BE2C (cell line): ENCODE data around the gene ABR.

Experiments used
- DNase-seq: peaks from one replicate; pipeline ENCODE4 v3.0.0-alpha.2; 2020
- H3K27me3 ChIP-seq: fragments of 250-450 bp; sonication (Bioruptor Pico); 2 replicates; pipeline ENCODE4 v1.5.1; 2020; ENCODE audit warnings: mild to moderate bottlenecking
- H3K36me3 ChIP-seq: fragments of 250-450 bp; sonication (Bioruptor Pico); 2 replicates; pipeline ENCODE4 v1.5.1; 2020; ENCODE audit warnings: mild to moderate bottlenecking
- H3K4me1 ChIP-seq: fragments of 250-450 bp; sonication (Bioruptor Pico); 2 replicates; pipeline ENCODE4 v1.5.1; 2020
- H3K4me3 ChIP-seq: 2 replicates; pipeline ENCODE4 v1.5.1; 2011; ENCODE audit warnings: low read depth, low read length
- H3K9me3 ChIP-seq: fragments of 250-450 bp; sonication (Bioruptor Pico); 2 replicates; pipeline ENCODE4 v1.5.1; 2020
- TF ChIP-seq, protein P1 (sequence below): IDR thresholded peaks from 2 replicates; pipeline ENCODE4 v1.5.1; 2012; ENCODE audit warnings: mild to moderate bottlenecking, low read depth, low read length

The ABR gene

DNA sequence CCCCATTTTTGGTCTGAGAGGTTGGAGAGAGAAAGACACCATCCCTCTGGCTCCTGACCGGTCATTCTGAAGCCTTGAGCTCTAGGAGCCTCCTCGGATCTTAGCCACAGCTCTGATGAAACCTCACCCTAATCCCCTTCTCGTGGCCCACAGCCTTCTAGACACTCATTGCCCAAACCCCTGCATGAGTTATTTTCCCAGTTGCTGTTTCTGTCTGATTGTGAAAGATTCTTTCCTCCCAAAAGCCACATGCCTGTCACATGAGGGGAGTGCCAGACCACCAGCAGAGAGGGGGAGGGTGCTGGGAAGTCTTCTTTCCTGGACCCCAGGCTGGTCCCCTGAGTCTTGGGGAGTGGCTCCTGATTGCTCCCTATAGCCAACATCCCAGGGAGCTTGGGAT lies 17.6 kb upstream of the ABR start:
- DNase-seq: no peak
- no peaks in the 10 kb centered on the region for H3K36me3 ChIP-seq
- peaks cover 10% of the 10 kb centered on the region for H3K27me3 ChIP-seq
- H3K9me3 ChIP-seq: no peaks in the 10 kb centered on the region
- no peaks in the 10 kb centered on the region for H3K4me1 ChIP-seq
- TF ChIP-seq, protein P1, sequence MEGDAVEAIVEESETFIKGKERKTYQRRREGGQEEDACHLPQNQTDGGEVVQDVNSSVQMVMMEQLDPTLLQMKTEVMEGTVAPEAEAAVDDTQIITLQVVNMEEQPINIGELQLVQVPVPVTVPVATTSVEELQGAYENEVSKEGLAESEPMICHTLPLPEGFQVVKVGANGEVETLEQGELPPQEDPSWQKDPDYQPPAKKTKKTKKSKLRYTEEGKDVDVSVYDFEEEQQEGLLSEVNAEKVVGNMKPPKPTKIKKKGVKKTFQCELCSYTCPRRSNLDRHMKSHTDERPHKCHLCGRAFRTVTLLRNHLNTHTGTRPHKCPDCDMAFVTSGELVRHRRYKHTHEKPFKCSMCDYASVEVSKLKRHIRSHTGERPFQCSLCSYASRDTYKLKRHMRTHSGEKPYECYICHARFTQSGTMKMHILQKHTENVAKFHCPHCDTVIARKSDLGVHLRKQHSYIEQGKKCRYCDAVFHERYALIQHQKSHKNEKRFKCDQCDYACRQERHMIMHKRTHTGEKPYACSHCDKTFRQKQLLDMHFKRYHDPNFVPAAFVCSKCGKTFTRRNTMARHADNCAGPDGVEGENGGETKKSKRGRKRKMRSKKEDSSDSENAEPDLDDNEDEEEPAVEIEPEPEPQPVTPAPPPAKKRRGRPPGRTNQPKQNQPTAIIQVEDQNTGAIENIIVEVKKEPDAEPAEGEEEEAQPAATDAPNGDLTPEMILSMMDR: no peak
- H3K4me3 ChIP-seq: no peak overlapping the region

DNA sequence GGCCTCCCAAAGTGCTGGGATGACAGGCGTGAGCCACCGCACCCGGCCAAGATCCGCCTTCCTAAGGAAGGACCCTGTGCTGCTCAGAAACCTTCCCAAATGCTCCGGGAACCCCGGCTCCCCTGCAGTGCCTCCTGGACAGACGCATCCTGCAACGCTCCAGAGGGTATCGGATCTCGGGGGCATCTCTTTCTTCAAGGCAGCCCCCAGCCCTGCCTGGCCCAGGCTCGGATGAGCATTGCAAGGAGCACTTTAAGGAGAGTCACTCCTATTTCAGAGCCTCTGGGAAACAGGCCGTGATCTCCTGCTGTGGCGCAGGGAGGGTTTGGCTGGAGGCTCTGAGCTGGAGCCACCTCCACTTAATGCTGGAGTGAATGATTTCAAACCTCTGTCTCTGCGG lies 17.2 kb upstream of the ABR start:
- Histone ChIP-seq H3K9me3 (no peaks in the 10 kb centered on the region), H3K4me1 (no peaks in the 10 kb centered on the region), H3K27me3 (peaks cover 10% of the 10 kb centered on the region), H3K4me3 (no peak overlapping the region), H3K36me3 (no peaks in the 10 kb centered on the region)
- TF ChIP-seq, protein P1: no peak
- DNase-seq: no peak

- no peaks in the 10 kb centered on the region for H3K9me3 ChIP-seq
- TF ChIP-seq, protein P1: no peak
- no peaks in the 10 kb centered on the region for H3K36me3 ChIP-seq
- DNase-seq: no peak
- H3K27me3 ChIP-seq: peaks cover 16% of the 10 kb centered on the region
- H3K4me3 ChIP-seq: no peak overlapping the region
- H3K4me1 ChIP-seq: no peaks in the 10 kb centered on the region
These were observed 13.3 kb upstream of the ABR start for GRCh38 chr17:1192911-1193699.

GRCh38 chr17:1190751-1191331 lies 11.1 kb upstream of the ABR start:
- Histone ChIP-seq H3K4me1 (no peaks in the 10 kb centered on the region), H3K9me3 (no peaks in the 10 kb centered on the region), H3K36me3 (no peaks in the 10 kb centered on the region), H3K27me3 (peaks cover 16% of the 10 kb centered on the region), H3K4me3 (no peak overlapping the region)
- TF ChIP-seq, protein P1: no peak
- no peak for DNase-seq

- Histone ChIP-seq H3K9me3 (no peaks in the 10 kb centered on the region), H3K36me3 (no peaks in the 10 kb centered on the region), H3K27me3 (peaks cover 16% of the 10 kb centered on the region), H3K4me1 (no peaks in the 10 kb centered on the region), H3K4me3 (no peak overlapping the region)
- TF ChIP-seq, protein P1: no peak
- DNase-seq: no peak
These were observed 9.2 kb upstream of the ABR start for GRCh38 chr17:1188812-1189504.
